Measurements from ENCODE around the gene ZBTB42.

The ZBTB42 gene

GRCh38 chr14:104783484-104784217 is 17.2 kb upstream of the ZBTB42 start:
- Mint-ChIP-seq H3K9me3 (no peaks in the 10 kb centered on the region), H3K4me3 (no peak overlapping the region), H3K27ac (no peak overlapping the region), H3K27me3 (ENCODE audit: low read depth) (no peaks in the 10 kb centered on the region), H3K36me3 (ENCODE audit: low read depth) (no peaks in the 10 kb centered on the region), H3K4me1 (ENCODE audit: low read depth) (no peaks in the 10 kb centered on the region)
- no peak for DNase-seq (ENCODE audit: low spot score)

- DNase-seq (ENCODE audit: low spot score): no peak
- no peaks in the 10 kb centered on the region for H3K36me3 Mint-ChIP-seq (ENCODE audit: low read depth)
- H3K27me3 Mint-ChIP-seq (ENCODE audit: low read depth): no peaks in the 10 kb centered on the region
- H3K4me1 Mint-ChIP-seq (ENCODE audit: low read depth): no peaks in the 10 kb centered on the region
- H3K9me3 Mint-ChIP-seq: no peaks in the 10 kb centered on the region
- H3K27ac Mint-ChIP-seq: no peak overlapping the region
- no peak overlapping the region for H3K4me3 Mint-ChIP-seq
These were observed 16.7 kb upstream of the ZBTB42 start for GRCh38 chr14:104784218-104784568.

GRCh38 chr14:104784846-104785707 is 15.8 kb upstream of the ZBTB42 start:
- H3K27ac Mint-ChIP-seq: no peak overlapping the region

GRCh38 chr14:104785708-104786080 is 15.2 kb upstream of the ZBTB42 start:
- DNase-seq (ENCODE audit: low spot score): no peak
- H3K27me3 Mint-ChIP-seq (ENCODE audit: low read depth): no peaks in the 10 kb centered on the region
- H3K9me3 Mint-ChIP-seq: no peaks in the 10 kb centered on the region
- H3K36me3 Mint-ChIP-seq (ENCODE audit: low read depth): no peaks in the 10 kb centered on the region
- no peak overlapping the region for H3K27ac Mint-ChIP-seq
- no peak overlapping the region for H3K4me3 Mint-ChIP-seq
- H3K4me1 Mint-ChIP-seq (ENCODE audit: low read depth): no peaks in the 10 kb centered on the region

More at GRCh38 chr14:104784846-104785707, 15.8 kb upstream of the ZBTB42 start:
- DNase-seq (ENCODE audit: low spot score): no peak
- Mint-ChIP-seq H3K4me3 (no peak overlapping the region), H3K36me3 (ENCODE audit: low read depth) (no peaks in the 10 kb centered on the region), H3K4me1 (ENCODE audit: low read depth) (no peaks in the 10 kb centered on the region), H3K27me3 (ENCODE audit: low read depth) (no peaks in the 10 kb centered on the region), H3K9me3 (no peaks in the 10 kb centered on the region)

GRCh38 chr14:104786091-104786586 is 14.8 kb upstream of the ZBTB42 start:
- Mint-ChIP-seq H3K27me3 (ENCODE audit: low read depth) (no peaks in the 10 kb centered on the region), H3K36me3 (ENCODE audit: low read depth) (peaks cover 4% of the 10 kb centered on the region), H3K9me3 (no peaks in the 10 kb centered on the region), H3K27ac (no peak overlapping the region), H3K4me3 (no peak overlapping the region), H3K4me1 (ENCODE audit: low read depth) (peaks cover 2% of the 10 kb centered on the region)
- DNase-seq (ENCODE audit: low spot score): no peak

- Mint-ChIP-seq H3K27me3 (ENCODE audit: low read depth) (no peaks in the 10 kb centered on the region), H3K4me3 (no peak overlapping the region), H3K36me3 (ENCODE audit: low read depth) (peaks cover 8% of the 10 kb centered on the region), H3K27ac (no peak overlapping the region), H3K9me3 (no peaks in the 10 kb centered on the region), H3K4me1 (ENCODE audit: low read depth) (peaks cover 6% of the 10 kb centered on the region)
- no peak for DNase-seq (ENCODE audit: low spot score)
These were observed 13.9 kb upstream of the ZBTB42 start for GRCh38 chr14:104786726-104787675.

- Mint-ChIP-seq H3K4me3 (no peak overlapping the region), H3K27ac (no peak overlapping the region), H3K27me3 (ENCODE audit: low read depth) (no peaks in the 10 kb centered on the region), H3K36me3 (ENCODE audit: low read depth) (peaks cover 9% of the 10 kb centered on the region), H3K4me1 (ENCODE audit: low read depth) (peaks cover 7% of the 10 kb centered on the region), H3K9me3 (no peaks in the 10 kb centered on the region)
- DNase-seq (ENCODE audit: low spot score): no peak
These were observed 13.2 kb upstream of the ZBTB42 start for GRCh38 chr14:104787736-104788135.

- no peak for DNase-seq (ENCODE audit: low spot score)
- no peaks in the 10 kb centered on the region for H3K27me3 Mint-ChIP-seq (ENCODE audit: low read depth)
- no peak overlapping the region for H3K27ac Mint-ChIP-seq
- H3K4me3 Mint-ChIP-seq: no peak overlapping the region
- peaks cover 11% of the 10 kb centered on the region for H3K4me1 Mint-ChIP-seq (ENCODE audit: low read depth)
- no peaks in the 10 kb centered on the region for H3K9me3 Mint-ChIP-seq
- peaks cover 10% of the 10 kb centered on the region for H3K36me3 Mint-ChIP-seq (ENCODE audit: low read depth)
These were observed 12.6 kb upstream of the ZBTB42 start for GRCh38 chr14:104788161-104788818.

- H3K9me3 Mint-ChIP-seq: no peaks in the 10 kb centered on the region
- H3K36me3 Mint-ChIP-seq (ENCODE audit: low read depth): peaks cover 10% of the 10 kb centered on the region
- H3K4me1 Mint-ChIP-seq (ENCODE audit: low read depth): peaks cover 17% of the 10 kb centered on the region
- DNase-seq (ENCODE audit: low spot score): no peak
- no peaks in the 10 kb centered on the region for H3K27me3 Mint-ChIP-seq (ENCODE audit: low read depth)
- no peak overlapping the region for H3K4me3 Mint-ChIP-seq
- no peak overlapping the region for H3K27ac Mint-ChIP-seq
These were observed 11.8 kb upstream of the ZBTB42 start for GRCh38 chr14:104788873-104789663.

- H3K4me1 Mint-ChIP-seq (ENCODE audit: low read depth): peaks cover 21% of the 10 kb centered on the region
- H3K4me3 Mint-ChIP-seq: no peak overlapping the region
- peaks cover 13% of the 10 kb centered on the region for H3K36me3 Mint-ChIP-seq (ENCODE audit: low read depth)
These were observed 10.9 kb upstream of the ZBTB42 start for GRCh38 chr14:104789752-104790743.

GRCh38 chr14:104791425-104791824 is 9.5 kb upstream of the ZBTB42 start:
- H3K27ac Mint-ChIP-seq: no peak overlapping the region
- H3K36me3 Mint-ChIP-seq (ENCODE audit: low read depth): peaks cover 13% of the 10 kb centered on the region
- no peaks in the 10 kb centered on the region for H3K9me3 Mint-ChIP-seq
- no peaks in the 10 kb centered on the region for H3K27me3 Mint-ChIP-seq (ENCODE audit: low read depth)
- H3K4me3 Mint-ChIP-seq: peak overlapping the region; percentile 27
- H3K4me1 Mint-ChIP-seq (ENCODE audit: low read depth): peaks cover 25% of the 10 kb centered on the region
- no peak for DNase-seq (ENCODE audit: low spot score)

More at GRCh38 chr14:104789752-104790743, 10.9 kb upstream of the ZBTB42 start:
- H3K27me3 Mint-ChIP-seq (ENCODE audit: low read depth): no peaks in the 10 kb centered on the region
- no peaks in the 10 kb centered on the region for H3K9me3 Mint-ChIP-seq
- no peak for DNase-seq (ENCODE audit: low spot score)
- no peak overlapping the region for H3K27ac Mint-ChIP-seq

Data from T-helper 2 cell treated with Interferon-gamma antibody and Interleukin-4, amounts not matched to agents 5 μg/mL and 100 μg/mL, for 36 hours (primary cell).